ENCODE measurements around the gene TMEM184C.

TMEM184C gene

DNA sequence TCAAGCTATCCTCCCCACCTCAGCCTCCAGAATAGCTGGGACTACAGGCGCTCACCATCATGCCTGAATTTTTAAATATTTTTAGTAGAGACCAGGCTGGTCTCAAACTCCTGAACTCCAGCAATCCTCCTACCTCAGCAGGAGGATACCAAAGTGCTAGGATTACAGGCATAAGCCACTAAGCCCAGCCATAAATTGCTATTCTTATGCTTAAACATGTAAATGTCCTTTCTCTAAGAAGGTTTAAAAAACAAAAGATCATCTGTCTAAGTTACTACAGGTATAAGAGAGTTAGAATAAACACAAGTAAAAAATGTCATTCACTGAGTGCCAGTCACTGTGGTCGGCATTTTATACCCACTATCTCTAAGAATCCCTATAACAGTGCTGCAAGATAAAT, 38.4 kb downstream of the TMEM184C start:
- DNase-seq (ENCODE audit: low spot score): no peak

DNA sequence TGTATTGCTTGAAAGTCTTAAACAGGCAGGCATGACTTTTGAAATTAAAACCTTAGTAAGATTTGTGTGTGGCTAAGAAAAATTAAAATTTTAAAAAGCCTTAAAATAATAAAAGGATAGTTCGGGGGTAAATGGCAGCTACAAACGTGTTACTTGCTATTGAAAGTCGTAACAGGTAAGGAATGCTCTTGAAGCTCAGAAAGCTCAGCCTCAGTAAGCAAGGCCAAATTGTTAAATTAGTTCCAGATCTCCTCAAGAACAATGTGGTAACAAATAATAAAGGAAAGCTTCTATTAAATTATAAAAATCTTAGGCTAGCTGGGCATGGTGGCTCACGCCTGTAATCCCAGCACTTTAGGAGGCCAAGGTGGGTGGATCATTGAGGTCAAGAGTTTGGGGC, 41.3 kb downstream of the TMEM184C start:
- no peak for DNase-seq (ENCODE audit: low spot score)

DNA sequence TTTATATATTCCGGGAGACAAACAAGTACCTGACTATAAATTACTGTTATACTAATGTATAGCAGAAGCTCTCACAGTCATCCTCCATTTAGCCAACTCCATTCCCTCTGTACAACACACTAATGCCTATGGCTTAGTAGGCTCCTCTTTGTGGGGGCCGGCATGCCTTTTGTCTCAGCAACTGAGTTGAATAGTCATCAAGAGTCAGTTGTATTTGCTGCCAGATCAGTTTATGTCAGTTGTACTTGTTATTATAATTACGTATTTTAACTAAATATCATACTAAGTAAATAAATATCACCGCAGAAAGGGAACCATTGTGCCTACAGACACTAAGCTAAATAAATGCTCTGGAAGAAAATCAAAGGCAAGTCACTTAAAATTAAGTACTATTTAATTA, 56.9 kb downstream of the TMEM184C start:
- DNase-seq (ENCODE audit: low spot score): no peak

DNA sequence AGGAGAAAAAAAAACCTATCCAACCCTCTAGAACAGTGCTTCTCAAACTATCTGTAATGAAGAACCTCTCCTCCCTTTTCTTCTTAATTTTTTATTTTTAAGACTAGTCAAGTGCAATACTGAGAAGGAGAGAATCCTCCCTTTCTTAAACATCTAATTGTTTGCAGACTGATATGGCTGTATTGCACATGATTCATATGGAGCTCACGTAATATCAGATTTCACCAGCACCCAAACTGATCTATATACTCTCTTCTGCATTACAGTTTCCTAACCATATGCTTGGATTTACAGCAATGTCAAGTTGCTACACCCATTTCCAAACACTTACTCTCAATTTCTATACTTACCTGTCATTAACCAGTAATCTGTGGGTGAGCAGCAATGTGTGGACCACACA, 57.3 kb downstream of the TMEM184C start:
- DNase-seq (ENCODE audit: low spot score): no peak

DNA sequence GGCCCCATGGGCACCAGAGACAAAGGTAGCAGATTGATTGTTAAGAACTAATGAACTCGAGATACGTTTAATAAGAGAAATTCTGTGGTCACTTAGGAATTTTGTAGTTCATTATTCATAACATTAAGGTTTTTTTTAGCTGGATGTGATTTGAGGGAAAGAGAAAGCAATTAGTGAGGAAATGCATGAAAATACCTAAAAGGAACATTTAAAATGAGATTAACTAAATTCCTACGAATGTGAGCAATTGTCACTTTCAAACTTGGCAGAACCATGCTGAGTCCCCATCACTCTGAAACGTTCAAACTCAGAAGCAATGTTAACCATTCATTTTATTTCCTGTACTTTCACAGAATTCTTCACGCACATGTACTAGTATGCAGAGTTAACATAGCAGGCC, 60.9 kb downstream of the TMEM184C start:
- DNase-seq (ENCODE audit: low spot score): no peak

DNA sequence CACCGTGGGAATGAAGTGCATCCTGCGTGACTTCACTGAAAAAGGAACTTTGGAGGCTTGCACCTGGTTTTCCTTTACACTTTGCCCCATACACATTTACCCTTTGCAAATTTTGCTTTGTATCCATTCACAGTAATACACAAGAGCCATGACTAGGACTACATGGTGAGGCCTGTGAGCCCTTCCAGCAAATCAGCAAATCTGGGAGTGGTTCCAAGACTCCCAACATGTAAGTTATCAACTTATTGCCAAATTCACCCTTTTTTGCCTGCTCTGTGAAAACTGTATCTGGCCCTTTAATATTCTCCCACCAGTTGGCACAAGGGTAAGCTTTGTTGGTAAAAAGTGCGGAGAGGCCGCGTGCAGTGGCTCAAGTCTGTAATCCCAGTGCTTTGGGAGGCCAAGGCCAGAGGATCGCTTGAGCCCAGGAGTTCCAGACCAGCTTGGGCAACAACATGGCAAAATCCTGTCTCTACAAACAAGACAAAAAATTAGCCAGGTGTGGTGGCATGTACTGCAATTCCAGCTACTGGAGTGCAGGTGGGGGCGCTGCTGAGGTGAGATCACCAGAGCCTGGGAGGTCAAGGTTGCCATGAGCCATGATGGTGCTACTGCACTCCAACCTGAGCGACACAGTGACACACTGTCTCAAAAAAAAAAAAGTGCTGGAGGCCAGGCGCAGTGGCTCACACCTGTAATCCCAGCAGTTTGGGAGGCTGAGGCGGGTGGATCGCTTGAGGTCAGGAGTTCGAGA, 61.8 kb downstream of the TMEM184C start:
- DNase-seq (ENCODE audit: low spot score): no peak

DNA sequence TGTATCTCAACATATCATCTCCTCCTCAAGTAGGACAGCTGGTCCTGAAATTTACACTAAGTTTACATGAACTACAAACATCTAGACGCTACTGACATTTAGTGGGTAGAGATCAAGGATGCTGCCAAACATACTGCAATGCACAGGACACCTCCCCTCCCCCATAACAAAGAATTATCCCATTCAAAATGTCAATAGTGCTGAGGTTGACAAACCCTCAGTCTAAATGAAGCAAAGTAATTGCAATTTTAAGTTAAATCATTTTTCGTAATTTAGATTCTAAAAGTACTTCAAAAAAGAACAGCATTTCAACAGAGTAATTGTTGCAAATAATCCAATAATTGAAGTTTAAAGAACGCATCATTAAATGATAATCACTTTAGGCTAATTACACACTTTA, 65.6 kb downstream of the TMEM184C start:
- DNase-seq (ENCODE audit: low spot score): no peak

DNA sequence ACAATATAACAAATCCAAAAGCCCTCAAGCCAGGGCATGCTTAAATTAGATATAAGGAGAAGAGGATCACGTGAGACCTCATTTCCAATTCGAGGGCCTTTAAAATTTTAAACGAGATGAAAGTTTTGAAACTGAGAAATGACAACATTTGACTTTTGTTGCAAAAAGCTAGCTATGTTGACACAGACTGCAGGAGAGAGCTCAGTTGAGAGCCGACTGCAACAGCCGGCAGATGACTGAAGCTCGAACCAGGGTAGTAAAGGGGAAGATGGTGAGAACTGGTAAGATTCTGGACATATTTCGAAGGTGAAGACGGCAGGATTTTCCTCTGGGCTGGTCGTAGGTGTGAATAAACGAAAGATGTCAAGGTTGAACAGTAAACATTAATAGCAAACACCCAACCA, 66.0 kb downstream of the TMEM184C start:
- no peak for DNase-seq (ENCODE audit: low spot score)

DNA sequence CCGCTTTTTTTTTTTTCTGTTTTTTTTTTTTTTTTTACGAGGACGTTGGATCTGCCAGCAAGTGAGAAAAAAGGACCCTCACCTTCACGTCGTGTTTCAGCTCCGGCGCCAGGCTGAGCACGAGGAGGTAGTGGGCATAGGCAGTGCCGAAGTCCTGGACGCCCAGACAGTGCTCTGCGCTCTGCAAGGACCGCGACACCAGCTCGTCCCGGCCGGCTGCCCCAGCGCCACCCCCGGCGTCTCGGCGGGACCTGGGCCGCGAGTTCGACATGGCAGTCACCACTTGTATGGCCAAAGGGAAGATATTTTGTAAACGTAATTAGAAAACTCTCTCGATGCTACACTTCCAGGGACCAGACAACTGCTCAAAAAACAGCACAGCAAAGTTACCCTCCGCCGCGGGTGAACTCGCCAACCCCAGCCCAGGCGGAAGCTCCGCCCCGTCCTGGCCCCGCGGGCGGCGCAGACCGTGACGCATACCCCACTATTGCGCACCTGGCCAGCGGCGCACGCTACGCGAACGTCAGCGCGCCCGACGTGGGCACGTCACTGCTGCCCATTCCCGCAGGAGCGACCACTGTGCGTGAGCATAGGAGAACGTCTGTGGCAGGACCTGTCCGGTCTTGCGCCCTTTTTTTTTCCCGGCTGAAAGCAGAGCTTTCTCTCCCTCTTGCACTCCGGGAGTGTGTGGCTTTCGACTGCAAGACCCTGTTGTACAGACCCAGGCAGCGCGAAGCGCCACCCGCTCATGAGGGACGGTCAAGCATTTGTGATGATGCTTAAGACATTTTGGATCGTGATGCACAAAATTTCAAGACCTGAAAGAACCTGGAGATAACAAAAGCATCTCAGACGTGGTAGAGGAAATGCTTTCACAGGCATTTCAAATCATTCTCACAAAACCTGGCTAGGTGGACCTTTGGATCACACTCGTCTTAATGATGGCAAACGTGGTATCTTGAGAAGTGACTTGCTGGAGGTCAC, 66.8 kb downstream of the TMEM184C start, which contains the start of gene PRMT9:
TSS of gene PRMT9 (minus strand) at position 447 of the 984 bp plus-strand sequence. CDS start at position 271, 176 bp downstream.
- peak; percentile 90 for DNase-seq (ENCODE audit: low spot score)

DNA sequence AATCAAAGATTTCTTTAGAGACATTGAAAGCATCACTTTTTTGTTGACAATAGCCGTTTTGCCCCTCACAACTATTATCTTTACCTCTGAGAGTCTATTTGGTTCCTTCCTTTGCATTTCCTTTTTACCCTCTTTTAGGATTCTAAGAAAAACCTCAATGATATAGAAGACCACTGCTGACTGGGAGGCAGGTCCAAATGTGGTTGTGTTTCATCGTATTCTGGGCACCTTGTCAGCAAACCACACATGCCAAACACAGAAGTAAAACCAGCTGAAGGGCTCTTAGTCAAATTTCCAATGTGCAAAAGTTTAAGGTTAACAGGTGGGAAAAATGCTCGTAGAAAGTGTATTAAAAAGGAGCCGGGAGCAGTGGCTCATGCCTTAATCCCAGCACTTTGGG, 71.9 kb downstream of the TMEM184C start:
- DNase-seq (ENCODE audit: low spot score): no peak

DNA sequence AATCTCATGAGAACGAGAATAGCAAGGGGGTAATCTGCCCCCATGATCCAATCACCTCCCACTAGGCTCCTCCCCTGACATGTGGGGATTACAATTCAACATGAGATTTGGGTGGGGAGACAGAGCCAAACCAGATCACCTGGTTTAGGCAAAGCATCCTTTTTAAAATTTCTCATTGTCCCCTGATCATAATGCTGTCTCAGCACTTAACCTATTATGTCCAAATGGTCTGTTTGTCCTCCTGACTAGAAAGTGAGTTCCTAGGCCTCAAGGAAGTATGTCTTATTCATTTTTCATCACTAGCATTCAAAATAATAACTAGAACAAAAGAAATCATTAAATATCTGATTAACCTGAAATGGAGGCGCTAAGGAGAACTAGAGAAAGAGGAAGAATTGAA, 74.6 kb downstream of the TMEM184C start:
- no peak for DNase-seq (ENCODE audit: low spot score)

DNA sequence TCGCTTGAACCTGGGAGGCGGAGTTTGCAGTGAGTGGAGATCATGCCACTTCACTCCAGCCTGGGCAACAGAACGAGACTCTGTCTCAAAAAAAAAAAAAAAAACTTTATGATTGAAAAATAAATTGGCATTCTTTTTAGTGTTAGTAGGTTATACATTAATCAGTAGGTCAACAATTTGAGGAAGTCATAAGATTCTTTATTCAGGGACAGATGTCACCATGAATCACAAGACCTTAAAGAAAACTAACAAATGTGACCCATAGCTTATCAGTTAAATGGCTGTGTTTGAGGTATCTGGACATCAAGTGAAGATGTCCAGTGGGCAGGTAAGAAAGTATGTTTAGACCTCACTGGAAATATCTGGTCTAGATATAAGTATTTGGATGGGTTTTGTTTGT, 76.0 kb downstream of the TMEM184C start:
- no peak for DNase-seq (ENCODE audit: low spot score)

DNA sequence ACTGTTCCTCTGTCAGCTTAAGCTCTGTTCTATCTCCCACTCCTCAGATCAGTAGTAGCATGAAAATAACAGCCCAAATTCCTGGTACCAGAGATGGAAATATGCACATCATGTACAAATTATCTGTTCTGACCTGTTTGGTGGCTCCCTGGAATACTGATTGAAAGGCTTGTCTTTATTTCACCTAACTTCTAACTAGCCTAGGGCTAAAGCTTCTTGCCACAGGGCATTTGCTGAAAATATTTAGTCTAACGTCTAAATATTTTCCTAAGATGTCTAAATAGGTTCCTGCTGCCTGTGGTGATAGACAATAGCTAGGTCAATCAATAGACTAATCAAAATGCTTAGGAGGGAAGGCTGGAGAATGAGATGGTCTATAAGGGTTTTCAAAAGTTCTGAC, 79.7 kb downstream of the TMEM184C start:
- DNase-seq (ENCODE audit: low spot score): no peak

DNA sequence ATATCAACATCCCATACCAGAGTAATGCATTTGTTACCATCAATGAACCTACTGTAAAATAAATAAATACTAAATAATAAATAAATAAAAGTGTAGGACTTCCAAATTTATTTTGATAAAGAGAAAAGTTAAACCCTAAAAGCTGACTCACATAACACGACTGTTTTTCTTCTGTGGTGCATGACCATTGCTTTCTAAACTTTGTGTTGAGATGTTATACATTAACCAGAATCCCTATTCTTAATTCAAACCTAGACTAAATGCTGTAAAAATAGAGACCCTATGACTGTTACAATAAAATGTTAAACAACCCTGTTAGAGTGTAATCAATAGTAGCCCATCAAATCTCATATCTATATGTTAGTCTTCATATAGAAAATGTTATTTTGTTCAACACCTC, 87.6 kb downstream of the TMEM184C start:
- no peak for DNase-seq (ENCODE audit: low spot score)

DNA sequence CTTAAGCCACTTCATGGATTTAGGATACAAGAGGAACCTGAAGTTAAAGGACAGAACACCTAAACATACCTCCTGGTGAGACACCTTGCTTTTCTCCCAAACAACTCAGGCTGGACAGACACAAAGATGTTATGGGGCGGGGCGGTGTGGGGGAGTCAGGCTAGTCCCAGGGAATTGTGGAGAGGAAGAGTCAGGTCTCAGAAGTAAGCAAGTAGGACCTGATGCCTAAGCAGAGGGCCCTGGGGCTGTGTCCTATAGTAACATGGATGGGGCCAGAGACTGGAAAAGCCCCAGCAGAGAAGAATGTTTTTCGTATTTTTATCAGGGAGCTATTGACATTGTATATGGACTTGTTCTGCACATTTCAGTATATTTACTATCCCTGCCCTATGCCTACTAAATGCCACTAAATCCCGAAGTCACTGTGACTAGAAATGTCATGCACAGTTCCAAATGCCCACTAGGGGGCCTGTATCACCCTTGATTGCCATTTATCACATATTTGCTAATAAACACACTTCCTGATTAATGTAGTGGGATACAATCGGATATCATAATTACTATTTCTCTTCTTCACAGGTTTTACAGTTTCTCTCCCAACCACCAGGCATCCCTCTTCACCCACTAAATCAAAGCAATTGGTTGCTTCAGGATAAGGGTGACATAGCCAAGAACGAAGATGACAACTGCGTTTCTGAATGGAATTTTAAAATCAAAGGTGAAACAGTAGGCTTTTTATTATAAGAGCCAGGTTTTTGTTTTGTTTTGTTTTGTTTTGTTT, 90.9 kb downstream of the TMEM184C start:
- DNase-seq (ENCODE audit: low spot score): no peak

DNA sequence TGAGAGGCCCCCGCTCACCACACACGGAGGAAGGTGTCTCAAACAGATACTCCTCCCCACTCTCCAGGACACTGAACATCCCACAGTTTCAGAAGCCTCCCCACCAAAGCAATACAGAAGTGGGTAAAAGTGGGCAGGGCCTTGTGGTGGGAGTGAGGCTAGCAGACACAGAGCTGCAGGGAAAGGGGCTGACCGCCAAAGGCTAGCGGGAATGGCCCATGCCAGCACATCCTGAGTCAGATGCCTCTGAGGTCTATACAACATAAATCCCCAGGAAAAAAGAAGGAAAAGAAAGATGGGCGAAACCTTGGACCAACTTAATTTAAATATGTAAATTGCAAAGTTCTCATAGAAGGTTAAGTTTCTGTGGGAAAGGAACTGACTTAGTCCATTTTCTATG, 92.8 kb downstream of the TMEM184C start:
- DNase-seq (ENCODE audit: low spot score): no peak

DNA sequence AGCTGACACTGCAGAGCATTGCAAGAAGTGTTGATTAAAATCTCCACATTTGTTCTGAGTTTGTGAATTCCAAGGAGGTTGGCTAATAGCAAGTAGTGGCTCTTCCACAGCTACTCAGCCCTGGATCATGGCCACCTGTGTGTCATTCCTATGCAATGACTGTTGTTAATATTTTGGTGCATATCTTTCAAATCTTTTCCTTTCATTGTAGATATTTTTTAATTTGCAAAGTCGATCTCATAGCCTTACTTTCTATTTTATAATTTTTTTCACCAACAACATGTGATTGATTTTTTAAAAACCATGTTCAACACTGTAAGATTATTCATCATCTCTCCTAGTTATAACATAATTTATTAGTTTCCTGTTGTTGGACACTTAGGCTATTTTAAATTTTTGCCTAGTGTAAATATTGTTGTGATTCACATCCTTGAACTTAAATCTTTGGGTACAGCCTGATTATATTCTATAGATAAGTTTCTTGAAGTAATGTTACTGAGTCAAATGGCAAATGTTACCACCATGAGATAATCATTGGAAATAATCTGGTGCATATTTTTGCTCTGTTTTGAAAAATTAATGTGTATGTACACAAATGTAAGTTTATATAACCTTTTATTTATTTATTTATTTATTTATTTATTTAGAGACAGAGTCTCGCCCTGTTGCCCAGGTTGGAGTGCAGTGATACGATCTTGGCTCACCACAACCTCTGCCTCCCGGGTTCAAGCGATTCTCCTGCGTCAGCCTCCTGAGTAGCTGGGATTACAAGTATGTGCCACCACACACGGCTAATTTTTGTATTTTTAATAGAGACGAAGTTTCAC, 97.6 kb downstream of the TMEM184C start:
- no peak for DNase-seq (ENCODE audit: low spot score)

DNA sequence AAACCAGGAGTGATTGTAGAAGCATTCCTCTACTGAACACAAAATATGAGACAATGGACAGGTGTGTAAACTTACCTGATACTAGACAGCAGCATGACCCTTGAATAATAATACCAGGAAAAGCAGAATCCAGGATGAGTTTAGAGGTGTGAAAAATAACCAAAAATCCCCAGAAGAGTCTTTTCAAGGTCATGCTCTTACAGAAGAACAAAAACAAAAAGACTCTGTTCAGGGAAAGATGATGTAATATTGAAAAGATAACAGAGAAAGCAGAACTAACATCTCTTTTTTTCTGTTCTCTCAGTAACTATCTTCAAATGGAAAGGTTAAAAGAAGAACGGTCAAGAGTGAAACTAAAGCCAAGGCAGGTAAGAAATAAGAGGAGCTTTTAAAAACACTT, 100.7 kb downstream of the TMEM184C start:
- no peak for DNase-seq (ENCODE audit: low spot score)
